ENCODE results near the gene ARL15.

Gene ARL15

GRCh38 chr5:53970475-53970874 is 339.9 kb downstream of the ARL15 start:
- no peak for DNase-seq

GRCh38 chr5:53969176-53969730 is 341.1 kb downstream of the ARL15 start:
- no peak for DNase-seq

GRCh38 chr5:53965459-53965858 is 344.9 kb downstream of the ARL15 start:
- DNase-seq, result peak; percentile 35

- DNase-seq, result no peak
These were observed 346.4 kb downstream of the ARL15 start for GRCh38 chr5:53963958-53964357.

DNA sequence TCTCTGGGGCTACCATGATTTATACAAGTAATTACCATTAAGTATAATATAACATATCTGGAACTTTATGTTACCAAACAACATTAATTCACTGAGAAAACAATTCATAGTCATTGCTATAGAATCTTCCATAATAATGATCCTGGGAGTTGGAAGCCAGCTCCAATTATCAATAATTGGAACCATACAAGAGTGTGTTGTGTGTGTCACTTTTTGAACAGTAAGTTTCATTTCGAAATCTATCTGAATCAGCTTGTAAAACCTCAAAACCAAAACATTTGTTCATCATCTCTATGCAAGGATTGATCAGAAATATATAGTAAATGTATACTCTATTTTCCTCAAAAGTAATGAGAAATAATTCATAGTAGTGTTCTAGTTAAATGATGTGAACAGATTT is 348.1 kb downstream of the ARL15 start:
- DNase-seq, result no peak

DNA sequence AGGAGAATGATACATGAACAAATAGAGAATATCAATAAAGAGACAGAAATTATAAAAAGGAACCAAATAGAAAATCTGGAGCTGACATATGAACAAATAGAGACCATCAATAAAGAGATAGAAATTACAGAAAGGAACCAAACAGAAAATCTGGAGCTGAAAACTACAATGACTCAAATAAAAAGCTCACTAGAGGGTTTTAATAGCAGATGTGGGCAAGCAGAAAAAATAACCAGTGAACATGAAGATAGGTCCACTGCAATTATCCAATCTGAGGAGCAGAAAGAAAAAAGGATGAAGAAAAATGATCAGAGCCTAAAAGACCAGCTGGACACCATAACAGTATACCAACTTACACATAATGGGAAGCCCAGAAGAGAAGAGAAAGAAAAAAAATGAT is 353.7 kb downstream of the ARL15 start:
- no peak for DNase-seq

- DNase-seq, result no peak
These were observed 354.2 kb downstream of the ARL15 start for GRCh38 chr5:53956196-53956595.

GRCh38 chr5:53950621-53951020 is 359.8 kb downstream of the ARL15 start:
- no peak for DNase-seq

DNA sequence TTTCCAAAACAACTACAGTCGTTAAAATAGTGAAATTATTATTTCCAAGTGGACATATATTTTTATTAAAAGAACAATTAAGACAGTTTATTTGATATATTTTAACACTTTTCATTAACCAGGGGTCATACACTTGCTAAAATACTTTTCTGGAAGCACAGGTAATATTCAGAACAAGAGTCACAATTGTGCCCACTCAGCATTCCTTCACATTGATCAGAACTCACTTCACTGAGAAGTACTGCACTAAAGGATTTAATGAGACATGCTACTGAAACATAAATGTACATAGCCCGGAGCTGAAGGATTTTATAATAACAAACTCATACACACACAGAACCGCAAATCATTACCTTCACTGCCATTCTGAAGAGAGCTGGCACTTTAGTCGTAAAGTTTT is 361.8 kb downstream of the ARL15 start:
- no peak for DNase-seq

GRCh38 chr5:53946405-53947100 is 363.8 kb downstream of the ARL15 start:
- no peak for DNase-seq

DNA sequence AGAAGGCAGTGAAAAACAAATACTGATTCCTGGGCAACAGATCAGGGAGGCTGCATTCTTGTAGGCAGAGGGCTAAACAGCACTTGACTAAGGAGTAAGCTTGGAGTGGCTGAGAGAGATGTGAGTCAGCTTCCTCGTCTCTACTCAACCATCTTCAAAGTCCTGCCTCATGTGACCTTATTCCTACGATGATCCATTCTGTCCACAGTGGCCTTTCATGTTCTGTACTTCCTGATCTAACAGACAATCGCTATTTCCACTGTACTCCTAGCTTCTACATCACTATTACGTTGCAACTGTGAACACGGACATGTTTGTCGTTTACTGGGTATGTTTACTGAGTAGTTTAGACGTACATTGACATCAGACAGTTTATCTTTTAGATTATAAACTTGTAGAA is 365.4 kb downstream of the ARL15 start:
- peak; percentile 17 for DNase-seq

GRCh38 chr5:53943938-53944337 is 366.4 kb downstream of the ARL15 start:
- DNase-seq, result no peak

DNA sequence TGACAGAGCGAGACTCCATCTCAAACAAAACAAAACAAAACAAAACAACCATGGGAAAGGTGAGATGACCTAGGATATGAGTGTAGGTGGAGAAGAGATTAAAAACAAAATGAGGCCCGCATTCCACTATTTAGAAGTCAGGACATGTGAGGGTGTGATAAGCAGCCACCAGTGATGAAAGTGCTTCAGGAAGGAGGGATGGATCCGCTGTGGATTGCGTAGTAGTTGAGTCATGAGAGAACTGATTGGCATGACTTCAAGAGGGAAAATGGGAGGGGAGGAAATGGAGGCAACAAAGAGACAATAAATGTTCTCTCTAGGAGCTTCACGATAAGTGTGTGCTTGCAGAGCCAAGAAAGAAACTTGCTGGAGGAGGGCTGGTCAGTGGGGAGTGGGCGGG is 367.6 kb downstream of the ARL15 start:
- peak; percentile 87 for DNase-seq

- DNase-seq, result no peak
These were observed 369.5 kb downstream of the ARL15 start for GRCh38 chr5:53940921-53941320.

GRCh38 chr5:53937467-53937866 is 372.9 kb downstream of the ARL15 start:
- no peak for DNase-seq

DNA sequence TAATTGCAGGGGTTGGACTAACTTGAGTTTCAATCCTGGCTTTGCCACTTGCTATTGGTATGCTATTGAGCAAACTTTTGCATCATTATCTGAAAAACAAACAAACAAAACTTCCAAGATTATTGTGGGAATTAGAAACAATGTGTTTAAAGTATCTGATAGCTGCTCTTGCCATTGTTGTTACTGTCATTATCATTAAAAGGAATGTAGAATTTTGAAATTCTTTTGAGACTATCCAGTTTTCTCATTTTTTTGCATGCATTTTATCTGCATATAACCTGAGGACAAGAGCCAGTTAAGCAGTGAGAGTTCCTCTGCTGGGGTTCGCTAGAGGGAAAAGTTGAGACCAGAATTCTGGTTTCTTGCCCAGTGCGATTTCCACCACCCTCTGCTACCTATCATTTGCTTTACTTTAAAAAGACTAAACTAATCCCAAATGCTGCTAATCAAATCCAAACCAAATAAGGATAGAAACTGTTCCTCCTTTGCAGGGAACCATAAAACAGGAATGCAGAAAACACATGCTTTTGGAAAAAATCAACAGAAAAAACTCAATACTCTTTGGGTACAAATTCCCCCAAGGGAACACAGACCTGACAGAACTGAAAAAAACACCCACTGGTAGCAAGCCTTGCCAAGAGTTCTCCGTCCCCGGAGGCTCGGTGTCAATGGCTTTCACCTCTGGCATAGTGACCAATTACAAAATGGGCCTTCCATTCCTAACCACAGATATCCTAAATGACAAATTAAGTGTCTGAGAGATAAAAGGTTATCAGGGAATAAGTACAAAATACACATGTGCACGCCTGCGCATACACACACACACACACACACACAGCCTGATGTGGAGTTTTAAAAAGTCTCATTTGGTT is 373.7 kb downstream of the ARL15 start:
- no peak for DNase-seq

DNA sequence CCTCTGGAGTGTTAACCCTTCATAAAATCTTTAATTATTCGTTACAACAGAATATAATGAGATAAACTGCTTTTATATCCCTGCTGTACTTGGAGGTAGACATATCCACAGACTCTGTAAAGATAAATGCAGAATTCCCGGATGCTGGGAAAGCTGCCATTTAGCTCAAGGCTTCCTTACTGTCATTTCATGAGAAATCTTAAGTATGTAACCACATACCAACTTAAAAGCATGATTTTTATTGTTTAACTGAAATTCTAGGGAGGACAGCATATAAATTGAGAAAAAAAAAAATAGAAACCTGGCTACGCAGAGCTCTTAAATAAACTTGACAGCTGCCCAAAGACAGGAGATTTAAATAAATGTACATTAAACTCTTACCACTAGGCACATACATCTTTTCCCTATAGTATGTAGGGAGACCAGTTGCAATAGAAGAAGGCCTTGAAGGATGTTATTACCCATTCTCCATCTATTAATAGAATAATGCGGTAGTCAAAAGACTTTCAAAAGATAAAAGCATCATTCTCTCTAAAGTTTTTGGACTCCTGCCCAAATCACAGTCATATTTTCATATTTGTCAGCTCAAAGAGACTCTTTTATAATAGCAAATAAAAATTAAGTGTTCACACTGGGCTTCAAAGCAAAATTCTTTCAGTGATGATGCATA is 376.1 kb downstream of the ARL15 start:
- peak; percentile 73 for DNase-seq

- no peak for DNase-seq
These were observed 378.0 kb downstream of the ARL15 start for GRCh38 chr5:53932351-53932750.

- peak; percentile 29 for DNase-seq
These were observed 379.9 kb downstream of the ARL15 start for GRCh38 chr5:53930457-53930856.

GRCh38 chr5:53929570-53929969 is 380.8 kb downstream of the ARL15 start:
- no peak for DNase-seq

DNA sequence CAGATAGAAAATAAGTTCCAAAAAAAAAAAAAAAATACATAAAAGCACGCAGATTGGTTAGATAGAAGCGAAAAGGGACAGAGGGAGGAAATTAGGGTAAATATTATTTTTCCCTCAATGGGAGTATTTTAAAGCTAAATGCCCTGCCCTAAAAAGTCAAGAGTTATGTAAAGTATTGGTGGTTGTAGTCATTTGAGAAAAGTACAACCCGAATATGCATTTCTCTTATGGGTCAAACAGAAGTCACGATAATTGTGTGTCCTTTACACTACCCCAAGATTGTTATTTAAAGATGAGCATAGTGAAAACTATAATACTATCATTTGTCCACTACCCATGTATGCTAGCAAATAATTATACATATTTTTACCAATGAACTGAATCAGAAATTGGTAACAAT is 381.2 kb downstream of the ARL15 start:
- DNase-seq, result no peak

DNA sequence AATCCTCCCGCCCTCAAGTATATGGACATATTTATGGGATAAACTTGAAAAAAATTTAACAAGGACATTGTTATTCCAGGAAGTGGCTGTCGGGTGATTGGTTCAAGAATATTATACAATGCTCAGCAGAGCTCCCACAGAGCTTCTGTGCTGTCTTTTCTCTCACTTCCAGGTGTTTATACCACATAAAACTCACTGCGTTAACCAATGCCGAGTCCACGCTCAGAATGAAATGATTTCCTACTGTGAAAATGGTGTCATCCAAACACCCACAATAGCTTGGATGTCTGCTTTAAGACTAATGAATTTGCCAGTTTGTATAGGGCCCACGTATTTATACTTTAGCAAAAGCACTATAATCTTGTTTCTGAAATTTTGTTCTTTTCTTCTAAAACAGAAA is 381.7 kb downstream of the ARL15 start:
- no peak for DNase-seq

DNA sequence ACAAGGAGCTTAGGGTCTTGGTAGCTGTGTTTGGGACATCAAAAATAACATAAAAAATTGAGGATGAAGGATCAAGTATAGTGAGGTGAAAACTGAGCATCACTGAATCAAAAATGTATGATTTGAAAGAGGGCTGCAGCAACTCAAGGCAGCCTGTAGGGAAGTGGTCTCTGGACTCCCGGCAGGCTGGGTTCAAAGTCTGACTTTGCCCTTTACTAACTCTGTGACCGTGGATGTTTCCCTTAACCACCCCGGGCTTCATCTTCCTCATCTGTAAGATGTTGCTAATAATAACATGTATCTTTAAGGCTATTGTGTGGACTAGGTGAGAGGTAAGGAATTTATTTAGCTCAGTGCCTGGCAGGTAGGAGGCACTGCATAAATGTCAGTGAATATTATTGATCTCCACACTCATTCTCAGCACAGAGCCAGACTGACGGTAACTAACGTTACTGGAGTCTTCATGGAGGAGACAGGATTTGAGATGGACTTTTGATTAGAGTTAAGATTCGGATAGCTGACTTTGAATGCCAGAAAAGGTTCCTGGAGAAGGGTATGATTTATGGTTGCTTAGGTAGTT is 382.6 kb downstream of the ARL15 start:
- no peak for DNase-seq

All from NCI-H226 (cell line).